Erythroblast (primary cell): Measurements from ENCODE around the gene AFG3L2.
"Not testable (repeated sequence)": the region's sequence is repeated elsewhere in the genome, so short reads cannot be mapped to it uniquely, and the experiment has no call there.

Experiments used
- GATA1 ChIP-seq: IDR thresholded peaks from 2 replicates; pipeline ENCODE4 v1.6.1; 2011; ENCODE audit warnings: low read depth, mild to moderate bottlenecking, control low read depth, low read length, moderate library complexity
- POLR2A ChIP-seq: IDR thresholded peaks from 2 replicates; pipeline ENCODE4 v1.6.1; 2011; ENCODE audit warnings: mild to moderate bottlenecking, low read length

DNA sequence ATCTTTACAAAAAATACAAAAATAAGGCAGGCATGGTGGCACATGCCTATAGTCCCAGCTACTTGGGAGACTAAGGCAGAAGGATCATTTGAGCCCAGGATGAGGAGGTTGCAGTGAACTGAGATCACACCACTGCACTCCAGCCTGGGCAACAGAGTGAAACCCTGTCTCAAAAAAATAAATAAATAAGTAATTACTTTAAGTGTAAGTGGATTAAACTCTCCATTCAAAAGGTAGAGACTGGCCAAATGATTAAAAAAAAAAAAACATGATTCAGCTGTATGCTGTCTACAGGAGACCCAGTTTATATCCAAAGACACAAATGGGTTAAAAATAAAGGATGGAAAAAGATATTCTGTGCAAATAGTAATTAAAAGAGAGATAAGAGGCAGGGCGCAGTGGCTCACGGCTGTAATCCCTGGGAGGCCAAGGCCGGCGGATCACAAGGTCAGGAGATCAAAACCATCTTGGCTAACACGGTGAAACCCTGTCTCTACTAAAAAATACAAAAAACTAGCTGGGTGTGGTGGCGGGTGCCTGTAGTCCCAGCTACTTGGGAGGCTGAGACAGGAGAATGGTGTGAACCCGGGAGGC is 5.3 kb upstream of the AFG3L2 start:
- TF ChIP-seq POLR2A, GATA1: not testable (repeated sequence)
